ENCODE results near the gene DNAH14. TPM values are rescaled to one million over a fixed set of nuclear protein-coding genes. Genes with fewer than 3 reads are reported as not detected.

The DNAH14 gene
- total and polyA plus RNA-seq, 7 donors = 0.07 to 1.8 (median 0.82) TPM; not detected in 2

GRCh38 chr1:224928906-224929305 is 569 bp upstream of the DNAH14 start:
- Histone ChIP-seq H3K4me1 (no peaks in the 10 kb centered on the region), H3K4me3 (no peak overlapping the region), H3K36me3 (ENCODE audit: insufficient read depth in 1 of 2, low read depth in 1 of 2) (no peaks in the 10 kb centered on the region), H3K27me3 (ENCODE audit: insufficient read depth in 3 of 3, low read length in 2 of 3) (peaks cover 0 to 30% (median 6%) of the 10 kb centered on the region in 3 donors), H3K9me3 (peaks cover 19% of the 10 kb centered on the region), H3K27ac (no peak overlapping the region)
- no peak for TF ChIP-seq CTCF (IDR thresholded peaks at IDR 0.05)
- DNase-seq (no peak), ATAC-seq (no peak)
- 79 to 85% (median 84%) methylated on average over 4 of the region's 4 CpGs for WGBS, 3 donors
- intact Hi-C loops (cut with DNase I) = loop anchor here in 1 of 2 donors (10.0 kb wide), 1 partner anchor 284 kb away; no protein-coding TSS in a partner anchor

- H3K4me3 ChIP-seq = no peak overlapping the region
- H3K4me1 ChIP-seq = no peaks in the 10 kb centered on the region
- 60 to 99% (median 98%) methylated on average over 1 of the region's 1 CpG for whole genome bisulfite sequencing, 3 donors
- no peaks in the 10 kb centered on the region for H3K36me3 ChIP-seq (ENCODE audit: insufficient read depth in 1 of 2, low read depth in 1 of 2)
- intact Hi-C loops (cut with DNase I) = no loop called here
- TF ChIP-seq CTCF (IDR thresholded peaks at IDR 0.05) = no peak
- no peak overlapping the region for H3K27ac ChIP-seq
- peaks cover 35% of the 10 kb centered on the region for H3K9me3 ChIP-seq
- no peak for DNase-seq
- ATAC-seq = no peak
- peaks cover 0 to 30% (median 6%) of the 10 kb centered on the region in 3 donors for H3K27me3 ChIP-seq (ENCODE audit: insufficient read depth in 3 of 3, low read length in 2 of 3)
These were observed 2.1 kb downstream of the DNAH14 start for GRCh38 chr1:224931605-224932004.

- H3K36me3 ChIP-seq (ENCODE audit: insufficient read depth in 1 of 2, low read depth in 1 of 2) = no peaks in the 10 kb centered on the region
- peaks cover 41% of the 10 kb centered on the region for H3K9me3 ChIP-seq
- peaks cover 0 to 30% (median 6%) of the 10 kb centered on the region in 3 donors for H3K27me3 ChIP-seq (ENCODE audit: insufficient read depth in 3 of 3, low read length in 2 of 3)
- DNase-seq (no peak), ATAC-seq (no peak)
- intact Hi-C loops (cut with DNase I) = no loop called here
- H3K27ac ChIP-seq = no peak overlapping the region
- WGBS, 3 donors = 95 to 100% (median 98%) methylated on average over 1 of the region's 1 CpG
- no peak for TF ChIP-seq CTCF (IDR thresholded peaks at IDR 0.05)
- H3K4me3 ChIP-seq = no peak overlapping the region
- no peaks in the 10 kb centered on the region for H3K4me1 ChIP-seq
These were observed 3.3 kb downstream of the DNAH14 start for GRCh38 chr1:224932607-224933249.

- no peak for ATAC-seq
- peaks cover 41% of the 10 kb centered on the region for H3K9me3 ChIP-seq
These were observed 4.1 kb downstream of the DNAH14 start for GRCh38 chr1:224933584-224933983.

More at GRCh38 chr1:224933584-224933983, 4.1 kb downstream of the DNAH14 start:
- Histone ChIP-seq H3K4me1 (no peaks in the 10 kb centered on the region), H3K27ac (no peak overlapping the region), H3K27me3 (ENCODE audit: insufficient read depth in 3 of 3, low read length in 2 of 3) (peaks cover 0 to 24% (median 6%) of the 10 kb centered on the region in 3 donors), H3K4me3 (no peak overlapping the region), H3K36me3 (ENCODE audit: insufficient read depth in 1 of 2, low read depth in 1 of 2) (no peaks in the 10 kb centered on the region)
- no peak for TF ChIP-seq CTCF (IDR thresholded peaks at IDR 0.05)
- DNase-seq = no peak
- intact Hi-C loops (cut with DNase I) = no loop called here
- 97 to 98% (median 97%) methylated on average over 4 of the region's 4 CpGs for WGBS, 3 donors

Measured in psoas muscle (tissue), 8 donors.